GM23248 (cell line): Measurements from ENCODE around the gene HUS1B. TPM values are rescaled to one million over a fixed set of nuclear protein-coding genes. Genes with fewer than 3 reads are reported as not detected.

Experiments
- DNase-seq: peaks from one replicate; pipeline ENCODE4 v3.0.0-alpha.2; 2015
- H2AFZ ChIP-seq: fragments of 200-600 bp; sonication (generic); 2 replicates; pipeline ENCODE4 v1.6.1; 2016; ENCODE audit warnings: antibody characterized with exemption
- H3F3A ChIP-seq: fragments of 200-600 bp; sonication (generic); 2 replicates; pipeline ENCODE4 v1.6.1; 2016; ENCODE audit warnings: mild to moderate bottlenecking, antibody characterized with exemption, mixed run types; ENCODE audit not compliant: insufficient read depth
- H3K27ac ChIP-seq: fragments of 200-600 bp; sonication (generic); 2 replicates; pipeline ENCODE4 v1.5.1; 2016; ENCODE audit warnings: mild to moderate bottlenecking
- H3K27me3 ChIP-seq: fragments of 200-600 bp; sonication (generic); replicated peaks from 2 replicates; pipeline ENCODE4 v1.6.1; 2016; ENCODE audit warnings: mild to moderate bottlenecking; ENCODE audit not compliant: insufficient read depth
- H3K36me3 ChIP-seq: fragments of 200-600 bp; sonication (generic); 2 replicates; pipeline ENCODE4 v1.6.1; 2016; ENCODE audit warnings: low read depth, mild to moderate bottlenecking
- H3K4me1 ChIP-seq: fragments of 200-600 bp; sonication (generic); 2 replicates; pipeline ENCODE4 v1.6.1; 2016; ENCODE audit warnings: mild to moderate bottlenecking; ENCODE audit not compliant: insufficient read depth
- H3K4me2 ChIP-seq: fragments of 200-600 bp; sonication (generic); one replicate; pipeline ENCODE4 v1.6.1; 2016; ENCODE audit warnings: mild to moderate bottlenecking; ENCODE audit not compliant: unreplicated experiment
- H3K4me3 ChIP-seq: fragments of 200-600 bp; sonication (generic); 2 replicates; pipeline ENCODE4 v1.5.1; 2016; ENCODE audit warnings: mild to moderate bottlenecking
- H3K79me2 ChIP-seq: fragments of 200-600 bp; sonication (generic); 2 replicates; pipeline ENCODE4 v1.6.1; 2016; ENCODE audit warnings: mild to moderate bottlenecking; ENCODE audit not compliant: insufficient read depth
- H3K9ac ChIP-seq: fragments of 200-600 bp; sonication (generic); 2 replicates; pipeline ENCODE4 v1.6.1; 2016; ENCODE audit warnings: mild to moderate bottlenecking
- H3K9me2 ChIP-seq: fragments of 200-600 bp; sonication (generic); 2 replicates; pipeline ENCODE4 v1.6.1; 2016; ENCODE audit warnings: mixed run types, mild to moderate bottlenecking, moderate library complexity; ENCODE audit not compliant: insufficient read depth
- H3K9me3 ChIP-seq: fragments of 200-600 bp; sonication (generic); one replicate; pipeline ENCODE4 v1.6.1; 2017; ENCODE audit warnings: low read depth
- H4K20me1 ChIP-seq: fragments of 200-600 bp; sonication (generic); 2 replicates; pipeline ENCODE4 v1.6.0; 2016; ENCODE audit not compliant: insufficient read depth
- EZH2 ChIP-seq: fragments of 200-600 bp; sonication (generic); IDR thresholded peaks from 2 replicates; pipeline ENCODE4 v1.6.1; 2018; ENCODE audit warnings: antibody characterized with exemption, mild to moderate bottlenecking; ENCODE audit not compliant: insufficient read depth, poor library complexity, severe bottlenecking
- EZH2phosphoT487 ChIP-seq: fragments of 200-600 bp; sonication (generic); IDR thresholded peaks from 2 replicates; pipeline ENCODE4 v1.6.1; 2018; ENCODE audit warnings: antibody characterized with exemption, moderate library complexity, mild to moderate bottlenecking, low read depth; ENCODE audit not compliant: insufficient read depth
- WGBS, 2 experiments: methylation state at CpG; one replicate each; pipeline ENCODE4 v1.1.6; 2015 to 2017; ENCODE audit warnings: low lambda C conversion rate in 2 of 2, low coverage in 1 of 2; ENCODE audit errors: missing lambda C conversion rate in 2 of 2; 5-methylcytosine and 5-hydroxymethylcytosine counted together
- in situ Hi-C: fragments of 300-500 bp; cut with MboI; formaldehyde crosslinking; loops from 2 replicates; pipeline ENCODE4 v1.15.0; 2020
- polyA plus RNA-seq: library from polyadenylated mRNA; unstranded; fragments of >200 nt; fragmentation: Nextera tagmentation; extraction: Ambion mirVana; gene quantifications from 2 replicates; pipeline ENCODE4 v1.2.1, GENCODE V29; 2016
- total RNA-seq: library from RNA; depleted of rRNA; stranded (reverse); fragments of >200 nt; shearing (Covaris generic); gene quantifications from 2 replicates; pipeline ENCODE4 v1.2.3, GENCODE V29; 2014

HUS1B gene
- total and polyA plus RNA-seq, 2 experiments from 2014 or later, result 0.32 TPM; not detected in 1

GRCh38 chr6:678520-678919 is 21.6 kb upstream of the HUS1B start:
- no peak for TF ChIP-seq EZH2
- in situ Hi-C loops, result no loop called here
- WGBS, 2 experiments, result 84 to 90% methylated on average over 3 of the region's 3 CpGs
- no peak overlapping the region for H3K4me2 ChIP-seq
- no peaks in the 10 kb centered on the region for H3K9me3 ChIP-seq
- H3K36me3 ChIP-seq, result no peaks in the 10 kb centered on the region
- no peak overlapping the region for H3K27ac ChIP-seq
- H2AFZ ChIP-seq, result no peak overlapping the region
- peaks cover 5% of the 10 kb centered on the region; the same call in 1 of the 2 replicates for H4K20me1 ChIP-seq
- no peak overlapping the region for H3K9ac ChIP-seq
- no peaks in the 10 kb centered on the region for H3K9me2 ChIP-seq
- peaks cover 15% of the 10 kb centered on the region for H3K4me1 ChIP-seq
- H3F3A ChIP-seq, result peaks cover 5% of the 10 kb centered on the region
- DNase-seq, result no peak
- H3K27me3 ChIP-seq, result no peaks in the 10 kb centered on the region
- no peak overlapping the region for H3K4me3 ChIP-seq
- H3K79me2 ChIP-seq, result peaks cover 86% of the 10 kb centered on the region

- Histone ChIP-seq H3K4me2 (no peak overlapping the region), H3K4me3 (no peak overlapping the region), H4K20me1 (peaks cover 3% of the 10 kb centered on the region; the same call in 1 of the 2 replicates), H3K27me3 (no peaks in the 10 kb centered on the region), H3K27ac (no peak overlapping the region), H3K9me2 (no peaks in the 10 kb centered on the region), H3F3A (peaks cover 5% of the 10 kb centered on the region), H3K4me1 (peaks cover 10% of the 10 kb centered on the region), H2AFZ (no peak overlapping the region), H3K79me2 (peaks cover 84% of the 10 kb centered on the region), H3K9me3 (no peaks in the 10 kb centered on the region), H3K36me3 (no peaks in the 10 kb centered on the region), H3K9ac (no peak overlapping the region)
- in situ Hi-C loops, result no loop called here
- TF ChIP-seq EZH2, result no peak
- no peak for TF ChIP-seq EZH2phosphoT487
- WGBS, 2 experiments, result 96 to 98% methylated on average over 4 of the region's 4 CpGs
- no peak for DNase-seq
Measured at GRCh38 chr6:677919-678318, 21.0 kb upstream of the HUS1B start.

GRCh38 chr6:674956-675355 is 18.1 kb upstream of the HUS1B start:
- no peaks in the 10 kb centered on the region for H3K27me3 ChIP-seq
- 79 to 85% methylated on average over 3 of the region's 3 CpGs for WGBS, 2 experiments
- H2AFZ ChIP-seq, result no peak overlapping the region
- no peaks in the 10 kb centered on the region for H3F3A ChIP-seq
- H3K36me3 ChIP-seq, result no peaks in the 10 kb centered on the region
- H3K9me3 ChIP-seq, result no peaks in the 10 kb centered on the region
- H4K20me1 ChIP-seq, result no peaks in the 10 kb centered on the region
- no peaks in the 10 kb centered on the region for H3K9me2 ChIP-seq
- TF ChIP-seq EZH2phosphoT487, result no peak
- TF ChIP-seq EZH2, result no peak
- DNase-seq, result no peak
- no peak overlapping the region for H3K9ac ChIP-seq
- H3K4me1 ChIP-seq, result no peaks in the 10 kb centered on the region
- H3K27ac ChIP-seq, result no peak overlapping the region
- H3K4me2 ChIP-seq, result no peak overlapping the region
- in situ Hi-C loops, result no loop called here
- no peak overlapping the region for H3K4me3 ChIP-seq
- peaks cover 68% of the 10 kb centered on the region for H3K79me2 ChIP-seq

- no peaks in the 10 kb centered on the region for H3K27me3 ChIP-seq
- H3K79me2 ChIP-seq, result peaks cover 68% of the 10 kb centered on the region
- no peak overlapping the region for H3K27ac ChIP-seq
- H3K36me3 ChIP-seq, result no peaks in the 10 kb centered on the region
- no peaks in the 10 kb centered on the region for H3K4me1 ChIP-seq
- H3K4me2 ChIP-seq, result no peak overlapping the region
- no peak for TF ChIP-seq EZH2
- TF ChIP-seq EZH2phosphoT487, result no peak
- H3K9ac ChIP-seq, result no peak overlapping the region
- H3K9me3 ChIP-seq, result no peaks in the 10 kb centered on the region
- DNase-seq, result no peak
- in situ Hi-C loops, result no loop called here
- no peaks in the 10 kb centered on the region for H3F3A ChIP-seq
- H4K20me1 ChIP-seq, result no peaks in the 10 kb centered on the region
- H3K4me3 ChIP-seq, result no peak overlapping the region
- no peak overlapping the region for H2AFZ ChIP-seq
- no peaks in the 10 kb centered on the region for H3K9me2 ChIP-seq
Measured at GRCh38 chr6:674406-674805, 17.5 kb upstream of the HUS1B start.

- H3F3A ChIP-seq, result no peaks in the 10 kb centered on the region
- H3K9ac ChIP-seq, result no peak overlapping the region
- no peaks in the 10 kb centered on the region for H3K27me3 ChIP-seq
- no peak for TF ChIP-seq EZH2
- no peak for TF ChIP-seq EZH2phosphoT487
- DNase-seq, result no peak
- H4K20me1 ChIP-seq, result no peaks in the 10 kb centered on the region
- peaks cover 59% of the 10 kb centered on the region for H3K79me2 ChIP-seq
- no peaks in the 10 kb centered on the region for H3K4me1 ChIP-seq
- no peaks in the 10 kb centered on the region for H3K9me3 ChIP-seq
- no peak overlapping the region for H3K4me3 ChIP-seq
- in situ Hi-C loops, result no loop called here
- no peak overlapping the region for H3K4me2 ChIP-seq
- H3K36me3 ChIP-seq, result no peaks in the 10 kb centered on the region
- WGBS, 2 experiments, result 92 to 93% methylated on average over 7 of the region's 7 CpGs
- no peaks in the 10 kb centered on the region for H3K9me2 ChIP-seq
- no peak overlapping the region for H2AFZ ChIP-seq
- no peak overlapping the region for H3K27ac ChIP-seq
Measured at GRCh38 chr6:667253-667927, 10.5 kb upstream of the HUS1B start.
